ENCODE data around the gene UCKL1. TPM values are rescaled to one million over a fixed set of nuclear protein-coding genes. Genes with fewer than 3 reads are reported as not detected.

The UCKL1 gene
- total RNA-seq, 5 donors from 2014 or later (not counting 1 experiment from before 2014, with no cell fraction given) = 40.6 to 72.3 (median 67.0) TPM

GRCh38 chr20:63908008-63908682, 48.1 kb downstream of the UCKL1 start:
- H3K4me1 Mint-ChIP-seq = peaks cover 40 to 63% (median 63%) of the 10 kb centered on the region in 3 donors
- 90% methylated on average over 16 of the region's 16 CpGs for WGBS (ENCODE audit: insufficient coverage)
- CTCF ChIA-PET = interaction anchor here (0.5 to 1.0 kb wide), 3 partner anchors 9 to 153 kb away, joined by 3 to 5 read pairs (median 3); no protein-coding TSS in a partner anchor
- DNase-seq (no peak), ATAC-seq (replicated peaks in 1 of 4) (no peak)
- no peak overlapping the region for H3K27ac ChIP-seq (ENCODE audit: low read length)
- POLR2A ChIA-PET = no interaction called here
- H3K27me3 ChIP-seq (replicated peaks in 1 of 2; ENCODE audit: control insufficient read depth in 2 of 2, extremely low read depth in 1 of 2, insufficient read depth in 2 of 2, low read length in 1 of 2) = no peaks in the 10 kb centered on the region
- no peak overlapping the region for H3K4me3 Mint-ChIP-seq
- H3K4me3 ChIP-seq (ENCODE audit: control insufficient read depth in 1 of 2, extremely low read depth in 1 of 2, low read length in 1 of 2) = no peak overlapping the region
- H3K9me3 Mint-ChIP-seq = no peaks in the 10 kb centered on the region
- H3K27ac Mint-ChIP-seq = peak overlapping the region in 1 of 2 donors; percentile 12
- peaks cover 2% of the 10 kb centered on the region for H3K36me3 Mint-ChIP-seq
- no peaks in the 10 kb centered on the region for H3K27me3 Mint-ChIP-seq
- H3K4me1 ChIP-seq (ENCODE audit: control insufficient read depth in 1 of 2, extremely low read depth in 1 of 2, insufficient read depth in 2 of 2, low read length in 2 of 2) = peaks cover 11 to 55% of the 10 kb centered on the region in 2 experiments
- no peaks in the 10 kb centered on the region for H3K9me3 ChIP-seq
- H3K36me3 ChIP-seq (ENCODE audit: control insufficient read depth in 2 of 2, extremely low read depth in 1 of 2, insufficient read depth in 1 of 2, low read length in 1 of 2) = peaks cover 0 to 4% of the 10 kb centered on the region in 2 donors

GRCh38 chr20:63903796-63904561, 52.2 kb downstream of the UCKL1 start:
- Mint-ChIP-seq H3K27ac (peak overlapping the region; percentile 78 to 96), H3K4me3 (peak overlapping the region in 1 of 3 donors; percentile 85), H3K9me3 (no peaks in the 10 kb centered on the region), H3K4me1 (peaks cover 46 to 70% (median 66%) of the 10 kb centered on the region in 3 donors), H3K36me3 (peaks cover 7% of the 10 kb centered on the region), H3K27me3 (no peaks in the 10 kb centered on the region)
- ChIA-PET POLR2A (no interaction called here), CTCF (interaction anchor here in 1 of 2 donors (0.6 kb wide), 1 partner anchor 11 kb away, joined by 6 read pairs; no protein-coding TSS in a partner anchor)
- DNase-seq = no peak
- H3K4me3 ChIP-seq (ENCODE audit: control insufficient read depth in 1 of 2, extremely low read depth in 1 of 2, low read length in 1 of 2) = no peak overlapping the region
- H3K36me3 ChIP-seq (ENCODE audit: control insufficient read depth in 2 of 2, extremely low read depth in 1 of 2, insufficient read depth in 1 of 2, low read length in 1 of 2) = peaks cover 0 to 10% of the 10 kb centered on the region in 2 donors
- peak overlapping the region; percentile 69 for H3K27ac ChIP-seq (ENCODE audit: low read length)
- H3K4me1 ChIP-seq (ENCODE audit: control insufficient read depth in 1 of 2, extremely low read depth in 1 of 2, insufficient read depth in 2 of 2, low read length in 2 of 2) = peaks cover 12 to 60% of the 10 kb centered on the region in 2 experiments
- no peaks in the 10 kb centered on the region for H3K27me3 ChIP-seq (replicated peaks in 1 of 2; ENCODE audit: control insufficient read depth in 2 of 2, extremely low read depth in 1 of 2, insufficient read depth in 2 of 2, low read length in 1 of 2)
- WGBS (ENCODE audit: insufficient coverage) = 76% methylated on average over 3 of the region's 11 CpGs
- no peak for ATAC-seq (replicated peaks in 1 of 4)
- no peaks in the 10 kb centered on the region for H3K9me3 ChIP-seq

DNA sequence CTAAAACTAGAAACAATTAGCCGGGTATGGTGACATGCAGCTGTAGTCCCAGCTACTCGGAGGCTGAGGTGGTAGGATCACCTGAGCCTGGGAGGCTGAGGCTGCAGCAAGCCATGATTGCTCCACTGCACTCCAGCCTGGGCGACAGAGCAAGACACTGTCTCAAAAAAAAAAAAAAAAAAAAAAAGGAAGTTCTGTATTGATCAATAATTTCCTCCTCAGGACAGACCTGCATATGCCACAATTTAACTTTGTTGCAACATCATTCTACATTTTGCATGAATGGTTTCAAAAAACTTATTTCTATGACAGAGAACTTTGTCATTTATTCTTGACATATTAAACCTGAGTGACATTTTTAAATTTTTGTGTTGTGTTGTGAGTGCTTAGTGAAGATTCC, 55.8 kb downstream of the UCKL1 start:
- Histone ChIP-seq H3K27me3 (replicated peaks in 1 of 2; ENCODE audit: control insufficient read depth in 2 of 2, extremely low read depth in 1 of 2, insufficient read depth in 2 of 2, low read length in 1 of 2) (no peaks in the 10 kb centered on the region), H3K4me1 (ENCODE audit: control insufficient read depth in 1 of 2, extremely low read depth in 1 of 2, insufficient read depth in 2 of 2, low read length in 2 of 2) (peaks cover 16 to 74% of the 10 kb centered on the region in 2 experiments), H3K9me3 (no peaks in the 10 kb centered on the region), H3K36me3 (ENCODE audit: control insufficient read depth in 2 of 2, extremely low read depth in 1 of 2, insufficient read depth in 1 of 2, low read length in 1 of 2) (peaks cover 0 to 16% of the 10 kb centered on the region in 2 donors), H3K27ac (ENCODE audit: low read length) (no peak overlapping the region), H3K4me3 (ENCODE audit: control insufficient read depth in 1 of 2, extremely low read depth in 1 of 2, low read length in 1 of 2) (no peak overlapping the region)
- ChIA-PET POLR2A (interaction anchor here in 1 of 2 donors (0.6 kb wide), 1 partner anchor 316 kb away, joined by 3 read pairs; no protein-coding TSS in a partner anchor), CTCF (no interaction called here)
- Mint-ChIP-seq H3K27me3 (no peaks in the 10 kb centered on the region), H3K4me1 (peaks cover 73 to 87% (median 82%) of the 10 kb centered on the region in 3 donors), H3K27ac (peak overlapping the region in 1 of 2 donors; percentile 31), H3K9me3 (no peaks in the 10 kb centered on the region), H3K4me3 (no peak overlapping the region), H3K36me3 (peaks cover 15% of the 10 kb centered on the region)
- DNase-seq = no peak
- WGBS (ENCODE audit: insufficient coverage) = 100% methylated on average over 1 of the region's 3 CpGs
- ATAC-seq (replicated peaks in 1 of 4) = no peak

- H3K27me3 Mint-ChIP-seq = no peaks in the 10 kb centered on the region
- H3K4me3 Mint-ChIP-seq = peak overlapping the region in 1 of 3 donors; percentile 31
- Histone ChIP-seq H3K4me3 (ENCODE audit: control insufficient read depth in 1 of 2, extremely low read depth in 1 of 2, low read length in 1 of 2) (no peak overlapping the region), H3K4me1 (ENCODE audit: control insufficient read depth in 1 of 2, extremely low read depth in 1 of 2, insufficient read depth in 2 of 2, low read length in 2 of 2) (peaks cover 13 to 73% of the 10 kb centered on the region in 2 experiments), H3K27ac (ENCODE audit: low read length) (no peak overlapping the region), H3K36me3 (ENCODE audit: control insufficient read depth in 2 of 2, extremely low read depth in 1 of 2, insufficient read depth in 1 of 2, low read length in 1 of 2) (peaks cover 0 to 11% of the 10 kb centered on the region in 2 donors), H3K9me3 (no peaks in the 10 kb centered on the region), H3K27me3 (replicated peaks in 1 of 2; ENCODE audit: control insufficient read depth in 2 of 2, extremely low read depth in 1 of 2, insufficient read depth in 2 of 2, low read length in 1 of 2) (no peaks in the 10 kb centered on the region)
- peaks cover 15% of the 10 kb centered on the region for H3K36me3 Mint-ChIP-seq
- no peaks in the 10 kb centered on the region for H3K9me3 Mint-ChIP-seq
- peaks cover 70 to 80% (median 76%) of the 10 kb centered on the region in 3 donors for H3K4me1 Mint-ChIP-seq
- ChIA-PET CTCF (interaction anchor here in 1 of 2 donors (0.7 kb wide), 1 partner anchor 9 kb away, joined by 5 read pairs; no protein-coding TSS in a partner anchor), POLR2A (no interaction called here)
- 87% methylated on average over 9 of the region's 10 CpGs for WGBS (ENCODE audit: insufficient coverage)
- peak in 12 of 35 experiments; percentile 6 to 44 (median 16) for DNase-seq
- no peak for ATAC-seq (replicated peaks in 1 of 4)
- peak overlapping the region; percentile 79 to 81 for H3K27ac Mint-ChIP-seq
Measured at GRCh38 chr20:63898882-63899558, 57.2 kb downstream of the UCKL1 start.

GRCh38 chr20:63897978-63898561, 58.1 kb downstream of the UCKL1 start:
- peaks cover 0 to 11% of the 10 kb centered on the region in 2 donors for H3K36me3 ChIP-seq (ENCODE audit: control insufficient read depth in 2 of 2, extremely low read depth in 1 of 2, insufficient read depth in 1 of 2, low read length in 1 of 2)
- peak overlapping the region; percentile 72 to 81 for H3K27ac Mint-ChIP-seq
- no peaks in the 10 kb centered on the region for H3K9me3 Mint-ChIP-seq
- no peaks in the 10 kb centered on the region for H3K27me3 Mint-ChIP-seq
- no peaks in the 10 kb centered on the region for H3K9me3 ChIP-seq
- H3K4me1 ChIP-seq (ENCODE audit: control insufficient read depth in 1 of 2, extremely low read depth in 1 of 2, insufficient read depth in 2 of 2, low read length in 2 of 2) = peaks cover 8 to 63% of the 10 kb centered on the region in 2 experiments
- H3K27me3 ChIP-seq (replicated peaks in 1 of 2; ENCODE audit: control insufficient read depth in 2 of 2, extremely low read depth in 1 of 2, insufficient read depth in 2 of 2, low read length in 1 of 2) = no peaks in the 10 kb centered on the region
- ATAC-seq (replicated peaks in 1 of 4) (no peak), DNase-seq (no peak)
- CTCF ChIA-PET = no interaction called here
- H3K4me1 Mint-ChIP-seq = peaks cover 63 to 73% (median 69%) of the 10 kb centered on the region in 3 donors
- H3K4me3 Mint-ChIP-seq = peak overlapping the region in 1 of 3 donors; percentile 91
- no peak overlapping the region for H3K27ac ChIP-seq (ENCODE audit: low read length)
- no peak overlapping the region for H3K4me3 ChIP-seq (ENCODE audit: control insufficient read depth in 1 of 2, extremely low read depth in 1 of 2, low read length in 1 of 2)
- POLR2A ChIA-PET = no interaction called here
- H3K36me3 Mint-ChIP-seq = peaks cover 15% of the 10 kb centered on the region
- 83% methylated on average over 5 of the region's 6 CpGs for WGBS (ENCODE audit: insufficient coverage)
